Ishikawa (cell line): Measurements from ENCODE around the gene KIF16B.

ENCODE experiments used
- CEBPB ChIP-seq: IDR thresholded peaks from 2 replicates; pipeline ENCODE4 v1.6.1; 2012
- CREB1 ChIP-seq: IDR thresholded peaks from 2 replicates; pipeline ENCODE4 v1.6.1; 2012; ENCODE audit warnings: low read depth
- EGR1 ChIP-seq: IDR thresholded peaks from 2 replicates; pipeline ENCODE4 v1.6.1; 2012
- EP300 ChIP-seq: IDR thresholded peaks from 2 replicates; pipeline ENCODE4 v1.6.1; 2012; ENCODE audit warnings: borderline replicate concordance
- FOXM1 ChIP-seq: IDR thresholded peaks from 2 replicates; pipeline ENCODE4 v1.6.1; 2012; ENCODE audit warnings: low read depth, borderline replicate concordance
- MAX ChIP-seq: IDR thresholded peaks from 2 replicates; pipeline ENCODE4 v1.6.1; 2012
- NFIC ChIP-seq: IDR thresholded peaks from 2 replicates; pipeline ENCODE4 v1.6.1; 2012
- RAD21 ChIP-seq: IDR thresholded peaks from 2 replicates; pipeline ENCODE4 v1.6.1; 2012; ENCODE audit warnings: low read depth
- REST ChIP-seq: IDR thresholded peaks from 2 replicates; pipeline ENCODE4 v1.6.1; 2012; ENCODE audit warnings: low read depth, mild to moderate bottlenecking
- TAF1 ChIP-seq: IDR thresholded peaks from 2 replicates; pipeline ENCODE4 v1.6.1; 2012; ENCODE audit warnings: low read depth, mild to moderate bottlenecking
- TCF12 ChIP-seq: IDR thresholded peaks from 2 replicates; pipeline ENCODE4 v1.6.1; 2012; ENCODE audit warnings: low read depth
- TEAD4 ChIP-seq: IDR thresholded peaks from 2 replicates; pipeline ENCODE4 v1.6.1; 2012
- YY1 ChIP-seq: IDR thresholded peaks from 2 replicates; pipeline ENCODE4 v1.6.1; 2012; ENCODE audit warnings: low read depth
- ZBTB7A ChIP-seq: IDR thresholded peaks from 2 replicates; pipeline ENCODE4 v1.6.1; 2012; ENCODE audit warnings: low read depth
- TF ChIP-seq, protein P1 (sequence below): IDR thresholded peaks from 2 replicates; pipeline ENCODE4 v1.6.1; 2012

The KIF16B gene

DNA sequence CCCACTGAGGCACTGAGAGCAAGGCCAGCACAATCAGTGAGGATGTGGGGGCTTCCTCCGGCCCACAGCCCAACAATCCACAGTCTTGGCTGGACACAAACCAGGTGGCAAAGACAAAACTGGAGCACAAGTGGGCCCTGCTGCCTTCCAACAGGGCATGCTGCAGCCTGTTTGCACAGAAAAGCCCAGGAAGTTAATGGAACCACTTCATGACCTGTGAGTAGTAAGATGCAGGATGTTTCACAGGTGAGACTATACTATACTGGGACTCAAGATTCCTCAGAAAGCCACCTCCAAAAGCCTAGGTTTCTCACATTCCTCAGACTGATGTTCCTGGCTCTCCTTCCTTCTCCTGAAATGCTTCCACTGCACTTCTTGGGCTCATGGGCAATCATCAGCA, 235.5 kb downstream of the KIF16B start:
- TF ChIP-seq REST (no peak), CEBPB (no peak), TAF1 (no peak), RAD21 (no peak), EP300 (no peak), MAX (no peak), ZBTB7A (no peak), FOXM1 (no peak)
- TF ChIP-seq, protein P1, sequence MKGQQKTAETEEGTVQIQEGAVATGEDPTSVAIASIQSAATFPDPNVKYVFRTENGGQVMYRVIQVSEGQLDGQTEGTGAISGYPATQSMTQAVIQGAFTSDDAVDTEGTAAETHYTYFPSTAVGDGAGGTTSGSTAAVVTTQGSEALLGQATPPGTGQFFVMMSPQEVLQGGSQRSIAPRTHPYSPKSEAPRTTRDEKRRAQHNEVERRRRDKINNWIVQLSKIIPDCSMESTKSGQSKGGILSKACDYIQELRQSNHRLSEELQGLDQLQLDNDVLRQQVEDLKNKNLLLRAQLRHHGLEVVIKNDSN, result no peak

DNA sequence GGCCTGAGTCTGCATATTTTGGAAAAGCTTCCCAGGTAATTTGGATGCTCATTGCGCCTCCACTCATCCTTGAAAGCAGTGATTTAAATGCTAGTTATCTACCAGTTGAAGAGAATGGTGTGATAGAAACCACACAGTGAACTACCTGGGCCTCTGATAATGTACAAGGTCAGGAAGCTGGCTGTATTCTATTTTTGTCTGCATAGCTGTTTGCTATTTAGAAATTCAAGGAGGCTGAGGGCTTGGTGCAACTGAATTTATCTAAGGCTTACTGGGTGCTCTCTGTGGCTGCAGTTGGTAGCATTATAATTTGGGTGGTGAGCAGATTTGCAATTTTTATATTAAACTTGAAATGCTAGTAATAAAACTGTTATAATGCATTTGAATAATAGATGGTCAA, 245.6 kb downstream of the KIF16B start:
- TF ChIP-seq REST (no peak), CREB1 (no peak), EGR1 (no peak), RAD21 (no peak), YY1 (no peak), NFIC (no peak), TAF1 (no peak), TEAD4 (no peak), TCF12 (no peak), ZBTB7A (no peak), CEBPB (no peak)
- TF ChIP-seq, protein P1, result no peak

DNA sequence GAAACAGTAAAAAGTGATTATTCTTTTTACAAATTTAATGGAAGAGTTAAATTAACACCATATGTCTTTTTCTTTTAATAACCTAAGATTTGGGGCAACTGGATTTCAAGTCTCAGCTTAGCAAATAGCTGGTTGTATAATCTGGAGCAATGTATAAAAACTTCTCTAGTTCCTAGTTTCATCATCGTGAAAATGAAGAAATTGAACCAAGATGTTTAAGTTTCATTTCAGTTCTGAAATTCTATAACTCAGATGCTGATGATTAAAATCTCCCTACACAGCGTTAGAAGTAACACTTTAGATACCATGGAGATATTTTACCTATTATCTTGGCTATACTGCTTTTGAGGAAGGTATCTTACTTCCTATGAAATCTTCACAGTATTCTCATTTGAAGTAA, 252.0 kb downstream of the KIF16B start:
- TF ChIP-seq MAX, result no peak
- no peak for TF ChIP-seq FOXM1
- no peak for TF ChIP-seq REST
- TF ChIP-seq, protein P1, result no peak
- TF ChIP-seq RAD21, result no peak
- no peak for TF ChIP-seq CEBPB

- TF ChIP-seq EP300 (no peak), YY1 (no peak), ZBTB7A (no peak), RAD21 (no peak), CREB1 (no peak), TAF1 (no peak), CEBPB (no peak)
- TF ChIP-seq, protein P1, result no peak
These were observed 255.5 kb downstream of the KIF16B start for GRCh38 chr20:16317445-16318362.
